ENCODE results near the gene BCAM.

Gene BCAM

DNA sequence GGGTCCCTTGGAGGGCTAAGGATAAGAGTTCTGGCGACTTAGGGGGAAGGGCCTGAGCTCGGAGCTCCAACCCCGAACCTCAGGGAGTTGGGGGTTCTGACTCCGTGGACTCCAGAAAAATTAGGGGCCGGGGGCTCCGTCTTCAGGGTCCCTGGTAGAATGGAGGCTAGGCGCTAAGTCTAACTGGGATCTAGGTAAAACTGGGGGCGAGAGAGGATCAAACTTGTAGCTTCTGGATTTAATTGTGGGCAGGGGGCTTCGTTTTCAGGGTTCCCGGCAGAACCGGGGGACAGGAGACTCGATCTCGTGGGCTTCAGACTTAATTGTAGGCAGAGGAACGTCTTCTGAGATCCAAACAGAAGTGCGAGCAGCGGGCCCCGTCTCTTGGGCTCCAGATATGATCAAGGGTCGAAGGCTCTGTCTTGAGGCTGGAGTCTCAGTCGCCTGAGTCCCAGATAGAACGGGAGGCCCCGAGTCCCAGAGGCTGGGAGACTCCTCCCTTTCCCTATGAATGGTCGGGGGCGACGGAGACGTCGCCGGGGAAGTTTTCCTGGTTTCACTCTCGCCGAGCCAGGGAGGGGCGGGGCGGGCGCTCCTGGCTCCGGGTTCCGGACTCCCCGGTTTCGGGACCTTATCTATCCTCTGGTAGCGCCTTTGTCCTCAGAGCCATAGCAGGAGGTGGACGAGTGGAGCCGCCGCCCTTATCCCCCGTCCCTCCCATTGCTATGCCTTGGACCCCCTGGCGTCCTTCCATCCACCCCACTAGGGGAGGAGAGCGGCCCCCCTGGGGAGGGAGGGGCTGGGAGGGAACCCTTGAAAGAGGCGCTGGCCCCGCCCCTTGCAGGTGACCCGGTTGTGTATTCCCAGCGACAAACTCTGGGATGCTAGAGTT is 38.5 kb downstream of the BCAM start:
- DNase-seq (ENCODE audit: low read depth) = no peak
- H3K4me3 ChIP-seq (ENCODE audit: low read depth, low read length) = no peak overlapping the region
- TF ChIP-seq, protein P1, sequence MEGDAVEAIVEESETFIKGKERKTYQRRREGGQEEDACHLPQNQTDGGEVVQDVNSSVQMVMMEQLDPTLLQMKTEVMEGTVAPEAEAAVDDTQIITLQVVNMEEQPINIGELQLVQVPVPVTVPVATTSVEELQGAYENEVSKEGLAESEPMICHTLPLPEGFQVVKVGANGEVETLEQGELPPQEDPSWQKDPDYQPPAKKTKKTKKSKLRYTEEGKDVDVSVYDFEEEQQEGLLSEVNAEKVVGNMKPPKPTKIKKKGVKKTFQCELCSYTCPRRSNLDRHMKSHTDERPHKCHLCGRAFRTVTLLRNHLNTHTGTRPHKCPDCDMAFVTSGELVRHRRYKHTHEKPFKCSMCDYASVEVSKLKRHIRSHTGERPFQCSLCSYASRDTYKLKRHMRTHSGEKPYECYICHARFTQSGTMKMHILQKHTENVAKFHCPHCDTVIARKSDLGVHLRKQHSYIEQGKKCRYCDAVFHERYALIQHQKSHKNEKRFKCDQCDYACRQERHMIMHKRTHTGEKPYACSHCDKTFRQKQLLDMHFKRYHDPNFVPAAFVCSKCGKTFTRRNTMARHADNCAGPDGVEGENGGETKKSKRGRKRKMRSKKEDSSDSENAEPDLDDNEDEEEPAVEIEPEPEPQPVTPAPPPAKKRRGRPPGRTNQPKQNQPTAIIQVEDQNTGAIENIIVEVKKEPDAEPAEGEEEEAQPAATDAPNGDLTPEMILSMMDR (IDR thresholded peaks at IDR 0.05; ENCODE audit: low read depth, low read length, missing control alignments) = no peak

DNA sequence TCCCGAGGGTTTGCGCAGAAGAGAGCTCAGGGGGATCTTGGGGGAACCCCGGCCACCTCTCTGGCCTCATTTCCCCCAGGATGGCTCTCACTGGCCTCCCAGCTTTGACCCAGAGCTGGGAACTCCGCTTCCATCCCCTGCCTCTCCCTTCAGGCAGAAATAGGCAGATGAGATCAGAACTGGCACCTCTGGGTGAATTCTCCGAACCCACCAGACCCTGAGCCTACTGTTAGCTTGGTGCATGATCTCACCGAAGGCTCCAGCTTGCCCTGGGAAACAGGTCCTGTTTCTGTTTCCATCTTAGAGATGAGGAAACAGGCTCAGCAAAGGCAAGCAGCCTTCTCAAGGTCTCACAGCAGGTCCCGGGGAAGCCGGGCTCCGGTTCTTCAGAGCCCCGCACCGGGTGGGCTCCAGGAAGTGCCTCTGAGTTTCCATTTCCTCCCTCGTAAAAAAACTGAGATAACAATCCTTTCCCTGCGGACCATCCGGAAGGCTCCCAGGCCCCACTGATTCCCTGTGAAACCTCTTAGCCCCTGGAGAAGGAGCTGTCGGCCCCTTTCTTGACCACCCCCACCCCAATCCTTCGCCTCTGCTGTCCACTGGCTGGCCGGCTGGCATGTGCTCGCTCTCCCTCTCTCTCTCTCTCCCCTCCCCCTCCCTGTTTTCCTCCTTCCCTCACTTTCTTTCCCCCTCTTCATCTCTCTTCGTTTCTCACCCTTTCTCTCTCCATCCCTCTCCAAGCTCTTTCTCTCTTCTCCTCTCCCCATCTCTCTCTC is 39.3 kb downstream of the BCAM start:
- no peak for DNase-seq (ENCODE audit: low read depth)
- TF ChIP-seq, protein P1 (IDR thresholded peaks at IDR 0.05; ENCODE audit: low read depth, low read length, missing control alignments) = no peak
- H3K4me3 ChIP-seq (ENCODE audit: low read depth, low read length) = no peak overlapping the region

DNA sequence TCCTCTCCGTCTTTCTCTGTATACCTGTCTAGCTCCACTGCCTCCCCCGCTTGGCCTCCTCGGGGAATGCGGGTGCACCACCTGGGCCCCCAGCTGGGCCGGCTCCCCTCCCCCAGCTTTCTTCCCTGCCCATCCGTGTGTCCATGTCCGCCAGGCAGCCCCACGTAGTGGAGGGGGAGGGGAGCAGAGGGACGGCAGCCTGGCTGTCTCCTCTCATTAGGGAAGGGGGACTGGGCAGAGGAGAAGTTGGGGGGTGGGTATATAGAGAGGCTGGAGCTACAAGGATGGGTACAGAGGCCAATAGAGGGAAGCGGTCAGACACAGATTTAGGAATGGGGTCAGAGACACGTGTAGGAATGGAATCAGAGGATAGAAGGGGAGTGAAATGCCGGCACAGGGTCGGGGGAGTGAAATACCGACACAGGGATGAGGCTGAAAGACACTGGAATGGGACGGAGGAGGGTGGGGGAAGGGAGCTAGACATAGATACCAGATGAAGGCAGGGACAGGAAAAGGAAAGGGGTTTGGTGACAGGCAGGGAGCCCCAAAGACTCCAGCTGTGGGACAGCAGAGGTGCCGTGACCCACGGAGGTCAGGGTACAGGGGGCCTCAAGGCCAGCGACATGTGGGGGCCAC is 40.0 kb downstream of the BCAM start:
- no peak for DNase-seq (ENCODE audit: low read depth)
- TF ChIP-seq, protein P1 (IDR thresholded peaks at IDR 0.05; ENCODE audit: low read depth, low read length, missing control alignments) = no peak
- no peak overlapping the region for H3K4me3 ChIP-seq (ENCODE audit: low read depth, low read length)

DNA sequence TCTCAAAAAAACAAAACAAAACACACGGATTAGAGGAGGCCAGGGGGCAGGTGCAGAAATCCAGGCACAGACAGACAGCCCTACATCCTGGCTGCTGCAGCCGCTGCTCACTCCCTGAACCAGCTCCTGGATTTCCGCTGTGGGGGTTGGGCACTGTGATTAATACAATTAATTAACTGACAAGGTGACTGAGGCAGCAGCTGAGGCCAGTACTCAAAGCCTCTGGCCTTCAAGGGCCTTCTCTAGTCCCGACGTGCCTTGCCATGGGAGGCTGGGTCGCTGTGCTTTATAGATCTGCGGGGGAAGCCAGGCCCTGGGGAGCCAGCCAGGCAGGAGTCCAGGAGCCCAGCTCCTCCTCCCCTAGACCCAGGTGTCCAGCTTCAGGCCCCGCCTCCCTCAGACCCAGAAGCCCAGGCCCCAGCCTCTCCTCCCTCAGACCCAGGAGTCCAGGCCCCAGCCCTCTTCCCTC is 41.8 kb downstream of the BCAM start:
- TF ChIP-seq, protein P1 (IDR thresholded peaks at IDR 0.05; ENCODE audit: low read depth, low read length, missing control alignments) = no peak
- H3K4me3 ChIP-seq (ENCODE audit: low read depth, low read length) = no peak overlapping the region
- DNase-seq (ENCODE audit: low read depth) = no peak

DNA sequence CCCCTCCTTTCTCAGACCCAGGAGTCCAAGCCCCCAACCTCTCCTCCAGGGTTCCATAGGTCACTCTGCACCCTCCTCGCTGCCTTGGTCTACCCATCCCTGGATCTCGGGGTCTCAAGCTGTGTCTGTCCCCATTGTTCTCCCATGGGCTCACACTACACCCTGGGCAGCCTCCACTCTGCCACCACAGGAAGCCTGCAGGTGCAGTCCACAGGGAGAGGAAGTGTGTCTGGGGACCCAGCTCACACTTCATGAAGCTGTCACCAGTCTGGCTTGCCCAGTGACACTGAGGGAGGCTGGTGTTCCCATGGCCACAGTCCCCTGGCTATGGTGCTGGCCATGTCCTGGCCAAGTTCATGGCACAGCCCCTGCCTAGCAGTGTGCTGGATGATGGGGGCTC is 42.5 kb downstream of the BCAM start:
- DNase-seq (ENCODE audit: low read depth) = no peak
- H3K4me3 ChIP-seq (ENCODE audit: low read depth, low read length) = no peak overlapping the region
- TF ChIP-seq, protein P1 (IDR thresholded peaks at IDR 0.05; ENCODE audit: low read depth, low read length, missing control alignments) = no peak

DNA sequence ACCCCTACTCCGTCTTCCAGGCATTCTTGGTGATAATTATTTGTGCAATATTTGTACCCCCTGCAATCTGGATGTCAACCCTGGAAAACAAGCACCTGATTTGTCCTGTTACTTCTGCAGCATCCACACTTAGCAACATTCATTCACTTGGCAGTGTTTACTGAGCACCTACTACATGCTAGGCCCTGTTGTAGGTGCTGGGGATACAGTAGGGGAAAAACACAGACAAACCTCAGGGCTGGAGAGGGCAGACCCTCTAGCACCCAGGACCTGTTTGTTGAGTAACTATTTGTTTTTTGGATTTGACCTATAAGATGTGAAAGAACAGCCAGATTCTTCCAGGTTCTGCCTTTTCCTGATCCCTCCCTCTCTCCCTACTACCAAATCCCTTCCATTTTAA is 46.7 kb downstream of the BCAM start:
- no peak overlapping the region for H3K4me3 ChIP-seq (ENCODE audit: low read depth, low read length)
- TF ChIP-seq, protein P1 (IDR thresholded peaks at IDR 0.05; ENCODE audit: low read depth, low read length, missing control alignments) = no peak
- DNase-seq (ENCODE audit: low read depth) = no peak
